Suprapubic skin (tissue), 4 donors: ENCODE data around the gene MAGEF1. TPM values are rescaled to one million over a fixed set of nuclear protein-coding genes. Genes with fewer than 3 reads are reported as not detected.

ENCODE experiments used
- DNase-seq, 2 donors: peaks; one replicate each; pipeline ENCODE4 v3.0.0-alpha.2; 2019; ENCODE audit warnings: low spot score in 2 of 2
- H3K27ac ChIP-seq: fragments of 200-600 bp; sonication (generic); one replicate; pipeline ENCODE4 v1.5.1; 2019
- H3K27me3 ChIP-seq: fragments of 200-600 bp; sonication (generic); one replicate; pipeline ENCODE4 v1.5.1; 2019
- H3K36me3 ChIP-seq: fragments of 200-600 bp; sonication (generic); one replicate; pipeline ENCODE4 v1.5.1; 2019
- H3K4me1 ChIP-seq: fragments of 200-600 bp; sonication (generic); one replicate; pipeline ENCODE4 v1.5.1; 2019
- H3K4me3 ChIP-seq: fragments of 200-600 bp; sonication (generic); one replicate; pipeline ENCODE4 v1.5.1; 2019; ENCODE audit warnings: mild to moderate bottlenecking
- H3K9me3 ChIP-seq: fragments of 200-600 bp; sonication (generic); one replicate; pipeline ENCODE4 v1.5.1; 2019
- CTCF ChIP-seq, 2 donors: fragments of 200-600 bp in 1 of 2; fragments of 450-650 bp in 1 of 2; sonication (generic) in 1 of 2; IDR thresholded peaks; one replicate each; pipeline ENCODE4 v1.5.1; 2016 to 2019; ENCODE audit warnings: antibody characterized with exemption in 2 of 2, mild to moderate bottlenecking in 1 of 2, moderate library complexity in 1 of 2
- EP300 ChIP-seq: sonication (generic); formaldehyde crosslinking; IDR thresholded peaks from one replicate; pipeline ENCODE4 v1.6.1; 2017; ENCODE audit warnings: antibody characterized with exemption
- POLR2A ChIP-seq, 2 donors: fragments of 450-650 bp; IDR thresholded peaks; one replicate each; pipeline ENCODE4 v1.6.1; 2017; ENCODE audit warnings: antibody characterized with exemption in 2 of 2, mild to moderate bottlenecking in 2 of 2, moderate library complexity in 2 of 2
- POLR2AphosphoS5 ChIP-seq, 3 donors: sonication (generic); formaldehyde crosslinking; IDR thresholded peaks; one replicate each; pipeline ENCODE4 v1.6.1; 2017; ENCODE audit warnings: antibody characterized with exemption in 3 of 3
- WGBS: methylation state at CpG from one replicate; pipeline ENCODE4 v1.1.5; 2018; 5-methylcytosine and 5-hydroxymethylcytosine counted together
- total RNA-seq, 4 donors: library from RNA; depleted of rRNA; stranded (reverse); fragments of >200 nt; gene quantifications; one replicate each; pipeline ENCODE4 v1.1.0, GENCODE V29; 2016

Gene MAGEF1
- total RNA-seq, 4 donors from 2014 or later, result 12.8 to 26.5 (median 17.7) TPM

GRCh38 chr3:184687363-184688015 is 24.4 kb downstream of the MAGEF1 start:
- Histone ChIP-seq H3K4me1 (peaks cover 33% of the 10 kb centered on the region), H3K27ac (no peak overlapping the region), H3K27me3 (no peaks in the 10 kb centered on the region), H3K4me3 (no peak overlapping the region), H3K9me3 (no peaks in the 10 kb centered on the region), H3K36me3 (no peaks in the 10 kb centered on the region)
- 78% methylated on average over 17 of the region's 17 CpGs for WGBS
- no peak for DNase-seq
- no peak for TF ChIP-seq POLR2A (IDR thresholded peaks at IDR 0.05)
- no peak for TF ChIP-seq POLR2AphosphoS5 (IDR thresholded peaks at IDR 0.05)
- no peak for TF ChIP-seq CTCF (IDR thresholded peaks at IDR 0.05)
- TF ChIP-seq EP300, result no peak

- no peak for DNase-seq
- Histone ChIP-seq H3K27me3 (no peaks in the 10 kb centered on the region), H3K4me1 (peaks cover 18% of the 10 kb centered on the region), H3K36me3 (no peaks in the 10 kb centered on the region), H3K4me3 (no peak overlapping the region), H3K27ac (no peak overlapping the region), H3K9me3 (no peaks in the 10 kb centered on the region)
- 66% methylated on average over 3 of the region's 4 CpGs for WGBS
- TF ChIP-seq EP300 (no peak), POLR2A (IDR thresholded peaks at IDR 0.05) (no peak), POLR2AphosphoS5 (IDR thresholded peaks at IDR 0.05) (no peak), CTCF (IDR thresholded peaks at IDR 0.05) (no peak)
These were observed 26.2 kb downstream of the MAGEF1 start for GRCh38 chr3:184685646-184686045.

- no peak overlapping the region for H3K4me3 ChIP-seq
- TF ChIP-seq CTCF (IDR thresholded peaks at IDR 0.05) (no peak), POLR2AphosphoS5 (IDR thresholded peaks at IDR 0.05) (no peak)
- no peaks in the 10 kb centered on the region for H3K9me3 ChIP-seq
- H3K4me1 ChIP-seq, result peaks cover 18% of the 10 kb centered on the region
- H3K36me3 ChIP-seq, result no peaks in the 10 kb centered on the region
- no peak overlapping the region for H3K27ac ChIP-seq
- DNase-seq, result no peak
- no peaks in the 10 kb centered on the region for H3K27me3 ChIP-seq
- WGBS, result 57% methylated on average over 4 of the region's 4 CpGs
These were observed 26.8 kb downstream of the MAGEF1 start for GRCh38 chr3:184685055-184685454.

GRCh38 chr3:184683900-184684560 is 27.8 kb downstream of the MAGEF1 start:
- DNase-seq, result no peak
- Histone ChIP-seq H3K27ac (no peak overlapping the region), H3K4me3 (no peak overlapping the region), H3K36me3 (no peaks in the 10 kb centered on the region), H3K9me3 (no peaks in the 10 kb centered on the region), H3K4me1 (peaks cover 18% of the 10 kb centered on the region), H3K27me3 (no peaks in the 10 kb centered on the region)
- TF ChIP-seq POLR2AphosphoS5 (IDR thresholded peaks at IDR 0.05) (no peak), POLR2A (IDR thresholded peaks at IDR 0.05) (no peak), EP300 (no peak), CTCF (IDR thresholded peaks at IDR 0.05) (no peak)
- WGBS, result 86% methylated on average over 7 of the region's 12 CpGs

GRCh38 chr3:184683234-184683633 is 28.6 kb downstream of the MAGEF1 start:
- H3K4me1 ChIP-seq, result peaks cover 11% of the 10 kb centered on the region
- no peak overlapping the region for H3K27ac ChIP-seq
- 68% methylated on average over 5 of the region's 5 CpGs for WGBS
- H3K4me3 ChIP-seq, result no peak overlapping the region
- TF ChIP-seq POLR2A (IDR thresholded peaks at IDR 0.05), result no peak
- TF ChIP-seq EP300, result no peak
- TF ChIP-seq POLR2AphosphoS5 (IDR thresholded peaks at IDR 0.05), result no peak
- TF ChIP-seq CTCF (IDR thresholded peaks at IDR 0.05), result no peak
- H3K27me3 ChIP-seq, result no peaks in the 10 kb centered on the region
- H3K36me3 ChIP-seq, result no peaks in the 10 kb centered on the region
- no peaks in the 10 kb centered on the region for H3K9me3 ChIP-seq
- no peak for DNase-seq
